Skeletal muscle cell (primary cell): ENCODE measurements around the gene SPSB3.

Experiments
- DNase-seq: peaks from one replicate; pipeline ENCODE4 v3.0.0-alpha.2; 2010; ENCODE audit warnings: low read depth
- H3K4me3 ChIP-seq: 2 replicates; pipeline ENCODE4 v1.5.1; 2011; ENCODE audit warnings: low read depth, mild to moderate bottlenecking, control low read depth, low read length, moderate library complexity

The SPSB3 gene

DNA sequence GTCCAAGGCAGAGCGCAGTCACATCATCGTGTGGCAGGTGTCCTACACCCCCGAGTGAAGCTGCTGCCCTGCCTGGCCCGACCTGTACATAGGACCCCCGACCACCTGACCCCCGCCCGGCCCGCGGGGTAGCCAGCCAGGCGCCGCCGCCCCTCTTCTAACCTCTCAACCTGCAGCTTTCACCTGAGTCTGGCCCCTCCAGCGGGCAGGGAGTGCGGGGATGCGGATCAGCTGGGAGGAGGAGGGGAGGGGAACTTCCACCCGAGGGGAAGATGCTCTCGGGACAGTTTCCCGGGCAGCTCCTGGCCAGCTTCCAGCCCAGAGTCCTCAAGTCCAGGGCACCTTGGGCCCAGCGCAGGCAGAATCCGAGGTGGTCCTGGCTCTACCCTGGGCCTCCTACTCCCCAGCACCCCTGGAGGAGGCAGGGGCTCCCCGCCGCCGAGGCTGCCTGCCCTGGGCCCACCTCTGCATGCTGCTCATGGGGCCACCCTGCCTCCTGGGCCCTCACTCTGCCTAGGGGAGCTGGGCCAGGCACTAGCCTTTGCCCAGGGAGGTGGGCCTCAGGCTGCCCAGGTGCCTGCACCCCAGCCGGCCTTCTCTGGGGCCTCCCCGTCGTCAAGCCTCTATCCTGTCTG, 13.5 kb downstream of the SPSB3 start:
- H3K4me3 ChIP-seq = no peak overlapping the region
- DNase-seq = no peak

GRCh38 chr16:1768061-1768766, 14.2 kb downstream of the SPSB3 start:
- DNase-seq = no peak

GRCh38 chr16:1767116-1767994, 15.0 kb downstream of the SPSB3 start:
- no peak overlapping the region for H3K4me3 ChIP-seq
- DNase-seq = no peak

More at GRCh38 chr16:1768061-1768766, 14.2 kb downstream of the SPSB3 start:
- H3K4me3 ChIP-seq = no peak overlapping the region

DNA sequence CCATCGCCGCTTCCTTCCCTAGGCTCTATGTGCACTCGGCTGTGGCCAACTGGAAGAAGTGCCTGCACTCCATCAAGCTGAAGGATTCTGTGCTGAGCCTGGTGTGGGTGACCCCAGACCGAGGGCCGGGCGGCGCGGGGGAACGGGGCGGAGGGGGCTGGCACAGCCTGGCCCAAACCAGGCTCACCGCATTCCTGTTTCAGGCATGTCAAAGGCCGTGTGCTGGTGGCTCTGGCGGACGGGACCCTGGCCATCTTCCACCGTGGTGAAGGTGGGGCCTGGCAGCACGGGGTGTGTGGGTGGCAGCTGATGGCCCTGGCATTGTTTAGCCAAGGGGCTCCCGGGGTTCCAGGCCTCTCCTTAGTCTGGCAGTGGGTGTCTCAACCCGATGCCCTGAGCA, 15.7 kb downstream of the SPSB3 start:
- DNase-seq = no peak
- no peak overlapping the region for H3K4me3 ChIP-seq

DNA sequence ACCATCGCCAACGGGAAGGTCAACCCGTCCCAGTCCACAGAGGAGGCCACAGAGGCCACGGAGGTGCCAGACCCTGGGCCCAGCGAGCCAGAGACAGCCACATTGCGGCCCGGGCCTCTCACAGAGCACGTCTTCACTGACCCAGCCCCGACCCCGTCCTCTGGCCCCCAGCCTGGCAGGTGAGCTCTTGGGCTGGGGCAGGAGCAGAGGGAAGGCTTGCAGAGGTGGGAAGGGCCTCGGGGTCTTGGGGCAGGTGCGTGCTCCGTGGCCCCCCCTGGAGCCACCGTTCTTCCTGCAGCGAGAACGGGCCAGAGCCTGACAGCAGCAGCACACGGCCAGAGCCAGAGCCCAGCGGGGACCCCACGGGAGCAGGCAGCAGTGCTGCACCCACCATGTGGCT, 16.1 kb downstream of the SPSB3 start:
- H3K4me3 ChIP-seq = no peak overlapping the region
- no peak for DNase-seq

DNA sequence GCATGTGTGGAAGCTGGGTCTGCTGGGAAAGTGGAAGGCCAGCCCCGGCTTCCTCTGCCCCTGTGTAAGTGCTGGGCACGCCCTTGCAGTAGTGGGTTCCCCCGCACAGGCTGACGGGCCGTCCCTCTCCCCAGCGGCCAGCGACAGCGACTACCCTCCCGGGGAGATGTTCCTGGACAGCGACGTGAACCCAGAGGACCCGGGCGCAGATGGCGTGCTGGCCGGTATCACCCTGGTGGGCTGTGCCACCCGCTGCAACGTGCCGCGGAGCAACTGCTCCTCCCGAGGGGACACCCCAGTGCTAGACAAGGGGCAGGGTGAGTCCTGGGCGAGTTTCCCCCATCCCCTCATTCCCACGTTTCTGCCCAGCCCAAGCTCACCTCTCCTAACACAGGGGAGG, 16.5 kb downstream of the SPSB3 start:
- H3K4me3 ChIP-seq = no peak overlapping the region
- no peak for DNase-seq

DNA sequence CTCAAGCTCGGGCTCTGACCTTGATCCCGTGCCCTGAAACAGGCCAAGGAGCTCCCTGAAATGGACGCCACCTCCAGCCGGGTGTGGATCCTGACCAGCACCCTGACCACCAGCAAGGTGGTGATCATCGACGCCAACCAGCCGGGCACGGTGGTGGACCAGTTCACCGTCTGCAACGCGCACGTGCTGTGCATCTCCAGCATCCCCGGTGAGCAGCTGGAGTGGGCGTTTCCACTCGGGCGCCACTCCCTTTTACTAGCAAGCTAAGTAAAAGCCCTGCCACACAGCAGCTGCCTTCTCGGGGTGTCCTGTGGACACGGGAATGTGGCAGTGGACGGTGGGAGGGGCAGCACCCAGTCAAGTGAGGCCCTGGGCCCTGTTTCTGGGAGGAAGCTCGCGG, 17.4 kb downstream of the SPSB3 start:
- DNase-seq = no peak
- H3K4me3 ChIP-seq = no peak overlapping the region

DNA sequence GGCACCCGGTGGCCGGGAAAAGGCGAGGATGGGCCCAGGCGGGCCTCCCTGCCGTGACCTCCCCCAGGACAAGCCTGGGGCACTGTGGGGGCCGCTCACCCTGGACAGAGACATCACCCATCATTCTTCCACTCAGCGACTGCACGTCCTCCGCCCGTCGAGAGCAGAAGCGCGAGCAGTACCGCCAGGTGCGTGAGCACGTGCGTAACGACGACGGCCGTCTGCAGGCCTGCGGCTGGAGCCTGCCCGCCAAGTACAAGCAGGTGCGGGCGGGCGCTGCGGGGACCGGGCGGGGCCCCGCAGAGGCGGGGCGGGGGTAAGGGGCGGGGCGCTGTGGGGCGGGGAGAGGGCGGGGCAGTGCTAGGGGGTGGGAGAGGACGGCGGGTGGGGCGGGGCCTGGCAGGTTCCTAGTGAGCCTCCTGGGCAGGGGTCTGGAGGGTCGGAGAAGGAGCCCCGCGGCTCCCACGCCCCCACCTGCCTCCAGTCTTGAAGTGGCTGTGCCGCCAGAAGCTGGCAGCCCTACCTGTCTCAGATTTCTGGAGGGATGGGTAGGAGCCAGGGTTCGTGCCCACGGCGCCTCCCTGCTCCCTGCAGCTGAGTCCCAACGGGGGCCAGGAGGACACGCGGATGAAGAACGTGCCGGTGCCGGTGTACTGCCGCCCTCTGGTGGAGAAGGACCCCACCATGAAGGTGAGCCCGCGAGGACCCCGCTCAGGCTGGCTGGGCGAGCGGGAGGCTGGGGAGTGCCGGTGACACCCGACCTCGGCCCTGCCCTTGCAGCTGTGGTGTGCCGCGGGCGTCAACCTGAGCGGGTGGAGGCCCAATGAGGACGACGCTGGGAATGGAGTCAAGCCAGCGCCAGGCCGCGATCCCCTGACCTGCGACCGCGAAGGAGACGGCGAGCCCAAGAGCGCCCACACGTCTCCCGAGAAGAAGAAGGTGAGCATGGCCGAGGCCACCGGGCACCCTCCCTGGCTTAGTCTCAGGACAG, 18.6 kb downstream of the SPSB3 start:
- DNase-seq = no peak
- H3K4me3 ChIP-seq = no peak overlapping the region

DNA sequence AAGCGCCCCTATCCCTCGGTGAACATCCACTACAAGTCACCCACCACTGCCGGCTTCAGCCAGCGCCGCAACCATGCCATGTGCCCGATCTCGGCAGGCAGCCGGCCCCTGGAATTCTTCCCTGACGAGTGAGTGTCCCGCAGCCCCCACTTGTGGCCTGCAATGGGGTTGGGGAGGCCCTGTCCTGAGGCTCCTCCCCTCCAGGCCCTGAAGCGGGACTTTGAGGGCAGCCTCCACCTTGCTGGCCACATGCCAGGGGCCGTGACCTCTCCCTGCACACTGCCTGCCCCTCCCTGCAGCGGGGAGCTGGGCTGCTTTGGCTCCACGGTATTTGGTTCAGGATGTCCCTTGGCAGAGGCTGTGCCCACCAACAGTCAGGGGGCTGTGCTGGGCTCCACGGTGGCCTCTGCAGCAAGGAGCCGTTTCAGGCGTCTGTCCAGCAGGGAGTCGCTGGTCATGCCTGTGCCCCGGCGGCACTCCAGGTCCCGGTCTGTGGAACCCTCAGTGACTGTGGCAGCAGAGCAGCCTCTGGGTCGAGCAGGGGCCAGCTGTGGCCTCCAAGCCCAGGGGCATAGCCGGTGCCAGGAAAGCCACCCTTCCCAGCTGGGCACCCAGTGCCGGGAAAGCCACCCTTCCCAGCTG, 19.4 kb downstream of the SPSB3 start:
- H3K4me3 ChIP-seq = no peak overlapping the region
- DNase-seq = no peak

GRCh38 chr16:1762196-1762878, 20.0 kb downstream of the SPSB3 start:
- DNase-seq = no peak
- no peak overlapping the region for H3K4me3 ChIP-seq

- H3K4me3 ChIP-seq = no peak overlapping the region
- DNase-seq = no peak
These were observed 20.6 kb downstream of the SPSB3 start for GRCh38 chr16:1761751-1762150.

DNA sequence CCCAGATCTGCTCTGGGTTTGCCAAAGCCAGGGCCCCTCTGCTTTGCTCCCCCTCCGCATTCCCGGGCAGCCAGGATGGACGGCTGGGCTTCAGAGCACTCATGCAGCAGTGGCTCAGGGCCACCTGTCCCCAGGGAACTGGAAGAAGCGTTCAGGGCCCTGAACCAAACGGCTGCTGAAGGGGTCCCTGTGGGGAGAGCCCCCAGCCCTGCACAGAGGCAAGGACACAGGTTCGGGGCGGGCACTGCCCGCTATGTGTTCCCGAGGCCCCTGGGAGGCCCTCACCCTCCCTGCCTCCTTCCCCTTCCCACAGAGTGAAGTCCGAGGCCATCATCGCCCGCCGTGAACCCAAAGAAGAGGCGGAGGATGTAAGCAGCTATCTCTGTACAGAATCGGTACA, 21.5 kb downstream of the SPSB3 start:
- no peak overlapping the region for H3K4me3 ChIP-seq
- no peak for DNase-seq

DNA sequence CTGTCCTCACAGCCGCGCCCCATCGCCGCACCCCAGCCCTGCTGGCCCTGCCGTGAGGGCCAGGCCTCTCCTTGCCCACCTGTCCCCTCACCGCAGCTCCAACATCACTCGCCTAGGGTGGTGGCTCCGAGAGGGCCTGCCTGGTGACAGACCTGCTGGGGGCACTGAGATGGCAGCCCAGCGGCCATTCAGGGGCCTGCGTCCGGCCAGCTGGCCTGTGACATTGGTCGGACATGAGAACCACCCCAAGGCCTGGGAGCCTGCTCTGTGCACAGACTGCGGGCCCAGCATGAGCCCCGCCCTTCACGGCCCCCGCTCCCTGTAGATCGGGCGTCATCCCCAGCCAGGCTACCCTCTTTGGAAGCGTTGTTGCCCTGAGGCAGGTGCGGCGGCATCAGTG, 22.9 kb downstream of the SPSB3 start:
- H3K4me3 ChIP-seq = no peak overlapping the region
- DNase-seq = no peak

- DNase-seq = no peak
- H3K4me3 ChIP-seq = no peak overlapping the region
These were observed 23.4 kb downstream of the SPSB3 start for GRCh38 chr16:1758923-1759322.

GRCh38 chr16:1757714-1758461, 24.5 kb downstream of the SPSB3 start:
- DNase-seq = no peak
- H3K4me3 ChIP-seq = no peak overlapping the region

DNA sequence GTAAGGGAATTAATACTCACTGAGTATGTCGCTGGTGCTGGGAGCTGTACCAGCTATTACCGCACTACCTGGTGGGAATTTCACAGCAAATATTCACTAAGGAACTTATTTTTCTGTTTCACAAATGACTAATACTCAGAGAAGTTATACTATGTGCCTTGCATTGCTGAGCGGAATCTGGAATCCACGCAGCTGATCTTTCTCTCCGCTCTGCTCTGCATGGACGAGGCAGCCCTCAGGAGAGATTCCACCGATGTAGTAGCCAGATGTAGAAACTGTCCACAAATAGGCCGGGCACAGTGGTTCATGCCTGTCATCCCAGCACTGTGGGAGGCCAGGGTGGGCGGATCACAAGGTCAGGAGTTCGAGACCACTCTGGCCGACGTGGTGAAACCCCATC, 28.2 kb downstream of the SPSB3 start:
- no peak for DNase-seq
- no peak overlapping the region for H3K4me3 ChIP-seq

GRCh38 chr16:1752853-1753252, 29.5 kb downstream of the SPSB3 start:
- H3K4me3 ChIP-seq = no peak overlapping the region
- DNase-seq = no peak

GRCh38 chr16:1751946-1752345, 30.4 kb downstream of the SPSB3 start:
- H3K4me3 ChIP-seq = no peak overlapping the region
- no peak for DNase-seq
